K562 (cell line): ENCODE results near the gene CCDC88C. TPM values are rescaled to one million over a fixed set of nuclear protein-coding genes. Genes with fewer than 3 reads are reported as not detected.

Source experiments
- ATAC-seq: fragments of 200-7000 bp; cut with Tn5 transposase; 3 replicates; pipeline ENCODE4 v1.9.1; 2020; ENCODE audit warnings: moderate library complexity
- BruUV-seq: library from RNA; stranded (reverse); fragments of 400-500 nt; replicated peaks from 2 replicates; lab custom pipeline; 2021; lab: Mats Ljungman, UMichigan
- CTCF ChIA-PET: fragments of 300-600 bp; formaldehyde crosslinking; extraction: SDS; loops from one replicate; lab custom pipeline; 2021; ENCODE audit warnings: low intra/inter-chr PET ratio; lab: Yijun Ruan, JAX
- POLR2A ChIA-PET: fragments of 300-600, 350-650 bp; sonication (Branson Sonifier 250); formaldehyde crosslinking; extraction: SDS; loops from one replicate; lab custom pipeline; 2021; ENCODE audit warnings: antibody characterized with exemption, inconsistent platforms; lab: Yijun Ruan, JAX
- DNase-seq, 4 experiments: peaks; one replicate each; pipeline versions ENCODE4 v3.0.0 to v3.0.0-alpha.2; 2011 to 2018; ENCODE audit warnings: low spot score in 3 of 4, mixed read lengths in 3 of 4; ENCODE audit errors: extremely low read depth in 1 of 4
- FAIRE-seq: peaks from 2 replicates; lab custom pipeline; 2011; peaks lifted over from hg19 to GRCh38; lab: Jason Lieb, UNC
- H2AFZ ChIP-seq: 2 replicates; pipeline ENCODE4 v1.6.0; 2011; ENCODE audit warnings: low read depth, low read length, control low read depth, inconsistent platforms
- H3K27ac ChIP-seq: fragments of 200-600 bp; 3 replicates; pipeline ENCODE4 v1.8.0; 2011; ENCODE audit warnings: low read depth, mild to moderate bottlenecking, control low read depth, inconsistent platforms, low read length, moderate library complexity, mixed read lengths; ENCODE audit errors: extremely low read depth
- H3K27me3 ChIP-seq, 2 experiments: fragments of 300-600 bp in 1 of 2; 2 replicates in 1 of 2; 3 replicates in 1 of 2; pipeline versions ENCODE4 v1.6.0 to v1.8.0; 2011; ENCODE audit warnings: inconsistent platforms in 2 of 2, low read length in 2 of 2, mild to moderate bottlenecking in 1 of 2, mixed read lengths in 1 of 2, moderate library complexity in 1 of 2; ENCODE audit not compliant: control insufficient read depth in 2 of 2, insufficient read depth in 2 of 2
- H3K36me3 ChIP-seq: fragments of 300-600 bp; 3 replicates; pipeline ENCODE4 v1.8.0; 2011; ENCODE audit warnings: mild to moderate bottlenecking, low read length, inconsistent platforms; ENCODE audit not compliant: control insufficient read depth, insufficient read depth
- H3K4me1 ChIP-seq, 2 experiments: fragments of 200-600 bp in 1 of 2; replicated peaks in 1 of 2; 2 replicates in 1 of 2; 3 replicates in 1 of 2; pipeline versions ENCODE4 v1.5.1 to v1.8.0; 2011; ENCODE audit warnings: inconsistent platforms in 2 of 2, low read length in 2 of 2, mild to moderate bottlenecking in 1 of 2, mixed read lengths in 1 of 2, moderate library complexity in 1 of 2; ENCODE audit not compliant: control insufficient read depth in 2 of 2, insufficient read depth in 2 of 2
- H3K4me2 ChIP-seq: 2 replicates; pipeline ENCODE4 v1.6.1; 2011; ENCODE audit warnings: low read length, control low read depth, inconsistent platforms, mixed read lengths; ENCODE audit not compliant: insufficient read depth
- H3K4me3 ChIP-seq: fragments of 200-600 bp; sonication (generic), shearing (Covaris generic); 2 replicates; pipeline ENCODE4 v1.5.1; 2016; ENCODE audit warnings: control low read depth, inconsistent platforms
- H3K79me2 ChIP-seq: fragments of 200-600 bp; 3 replicates; pipeline ENCODE4 v1.8.0; 2011; ENCODE audit warnings: low read length, inconsistent platforms; ENCODE audit not compliant: control insufficient read depth, insufficient read depth
- H3K9ac ChIP-seq, 2 experiments: 2 replicates each; pipeline versions ENCODE4 v1.6.0 to v1.6.1; 2011; ENCODE audit warnings: low read depth in 2 of 2, low read length in 2 of 2, control low read depth in 1 of 2, inconsistent platforms in 1 of 2, mild to moderate bottlenecking in 1 of 2, mixed read lengths in 1 of 2; ENCODE audit not compliant: insufficient read depth in 1 of 2
- H3K9me1 ChIP-seq: one replicate; pipeline ENCODE4 v1.6.0; 2011; ENCODE audit warnings: inconsistent platforms, mild to moderate bottlenecking, low read length, moderate library complexity; ENCODE audit not compliant: control insufficient read depth, insufficient read depth
- H3K9me3 ChIP-seq: replicated peaks from 2 replicates; pipeline ENCODE4 v1.5.1; 2011; ENCODE audit warnings: low read depth, low read length, inconsistent platforms; ENCODE audit not compliant: control insufficient read depth, insufficient read depth
- H4K20me1 ChIP-seq: replicated peaks from 2 replicates; pipeline ENCODE4 v1.6.1; 2011; ENCODE audit warnings: low read length, inconsistent platforms, mixed read lengths; ENCODE audit not compliant: control insufficient read depth, insufficient read depth
- BCOR ChIP-seq: fragments of 450-650 bp; IDR thresholded peaks from 2 replicates; pipeline ENCODE4 v1.6.1; 2016
- BMI1 ChIP-seq: fragments of 150-350 bp; IDR thresholded peaks from 2 replicates; pipeline ENCODE4 v1.6.1; 2014; ENCODE audit warnings: low read length
- E2F3 ChIP-seq: fragments of 250-450 bp; sonication (Bioruptor Pico); IDR thresholded peaks from 2 replicates; pipeline ENCODE4 v1.4.0; 2020; ENCODE audit warnings: mild to moderate bottlenecking
- FOXK2 ChIP-seq, 2 experiments: fragments of 450-650 bp; IDR thresholded peaks in 1 of 2; conservative IDR thresholded peaks in 1 of 2; 2 replicates each; pipeline ENCODE4 v1.6.1; 2016; ENCODE audit warnings: low read depth in 2 of 2, mild to moderate bottlenecking in 1 of 2
- KAT2B ChIP-seq: IDR thresholded peaks from one replicate; pipeline ENCODE4 v1.6.1; 2012; ENCODE audit warnings: low read depth, mild to moderate bottlenecking, control low read depth, inconsistent platforms, low read length, moderate library complexity
- KDM1A ChIP-seq, 2 experiments: fragments of 450-650 bp; IDR thresholded peaks; 2 replicates each; pipeline ENCODE4 v1.6.1; 2016; ENCODE audit warnings: mild to moderate bottlenecking in 2 of 2
- KDM4B ChIP-seq, 2 experiments: fragments of 450-650 bp in 1 of 2; sonication (generic) in 1 of 2; IDR thresholded peaks; 2 replicates each; pipeline ENCODE4 v1.6.1; 2016 to 2017; ENCODE audit warnings: borderline replicate concordance in 2 of 2, antibody characterized with exemption in 1 of 2, low read depth in 1 of 2, mild to moderate bottlenecking in 1 of 2
- KHSRP ChIP-seq: fragments of 450-650 bp; IDR thresholded peaks from 2 replicates; pipeline ENCODE4 v1.6.1; 2017
- NCOA1 ChIP-seq: fragments of 450-650 bp; IDR thresholded peaks from 2 replicates; pipeline ENCODE4 v1.6.1; 2016; ENCODE audit warnings: low read depth
- NFXL1 ChIP-seq: fragments of 450-650 bp; formaldehyde crosslinking; IDR thresholded peaks from 2 replicates; pipeline ENCODE4 v1.4.0; 2021; ENCODE audit warnings: mild to moderate bottlenecking
- NFYB ChIP-seq: IDR thresholded peaks from 2 replicates; pipeline ENCODE4 v1.6.1; 2011; ENCODE audit warnings: mild to moderate bottlenecking, moderate library complexity; ENCODE audit not compliant: insufficient read length; ENCODE audit errors: extremely low read depth
- RBM25 ChIP-seq: fragments of 200-400 bp; formaldehyde crosslinking; IDR thresholded peaks from 2 replicates; pipeline ENCODE4 v1.6.1; 2018; ENCODE audit warnings: low read length, low read depth, moderate library complexity; ENCODE audit not compliant: severe bottlenecking
- SMARCA5 ChIP-seq: fragments of 450-650 bp; IDR thresholded peaks from 2 replicates; pipeline ENCODE4 v1.6.1; 2016
- XRCC3 ChIP-seq: fragments of 450-650 bp; IDR thresholded peaks from 2 replicates; pipeline ENCODE4 v1.6.1; 2017; ENCODE audit warnings: mild to moderate bottlenecking, moderate library complexity
- ZC3H8 ChIP-seq: fragments of 450-650 bp; IDR thresholded peaks from 2 replicates; pipeline ENCODE4 v1.6.1; 2017
- ZNF133 ChIP-seq: fragments of 250-450 bp; sonication (Bioruptor Pico); IDR thresholded peaks from 2 replicates; pipeline ENCODE4 v1.4.0; 2020; ENCODE audit warnings: mild to moderate bottlenecking
- ZNF354B ChIP-seq: fragments of 250-450 bp; sonication (Bioruptor Pico); IDR thresholded peaks from 2 replicates; pipeline ENCODE4 v1.4.0; 2020
- ZNF436 ChIP-seq: fragments of 250-450, 450-650 bp; sonication (Bioruptor Pico); formaldehyde crosslinking; IDR thresholded peaks from 2 replicates; pipeline ENCODE4 v1.7.0; 2020; ENCODE audit warnings: mild to moderate bottlenecking
- ZNF778 ChIP-seq: fragments of 450-650 bp; formaldehyde crosslinking; IDR thresholded peaks from 2 replicates; pipeline ENCODE4 v1.4.0; 2020; ENCODE audit warnings: mild to moderate bottlenecking, moderate library complexity
- WGBS: fragments of 100-300 bp; shearing (Covaris generic); methylation state at CpG from one replicate; pipeline ENCODE4 v1.1.6; 2016; ENCODE audit warnings: low coverage, mixed read lengths; ENCODE audit not compliant: insufficient coverage; ENCODE audit errors: missing lambda C conversion rate; 5-methylcytosine and 5-hydroxymethylcytosine counted together
- in situ Hi-C: fragments of 300-500 bp; cut with MboI; formaldehyde crosslinking; loops from 4 replicates; pipeline ENCODE4 v1.15.0; 2018; ENCODE audit warnings: inconsistent platforms, mixed read lengths
- intact Hi-C: fragments of 100-400 bp; cut with micrococcal nuclease; formaldehyde crosslinking; loops from 2 replicates; pipeline ENCODE4 v1.14.2; 2022
- polyA plus RNA-seq, 8 experiments: library from polyadenylated mRNA; depleted of rRNA in 4 of 8; stranded (reverse) in 5 of 8; unstranded in 3 of 8; fragments of >200 nt; fragmentation: Nextera tagmentation in 2 of 8; fragmentation: Illumina TruSeq in 1 of 8; extraction: Ambion mirVana in 2 of 8; extraction: Trizol in 1 of 8; gene quantifications; 2 replicates each; pipeline versions ENCODE4 v1.2.1 to v1.2.3, GENCODE V29; 2011 to 2014; ENCODE audit warnings: inconsistent platforms in 1 of 8, missing spikeins in 1 of 8
- total RNA-seq, 7 experiments: library from RNA; depleted of rRNA in 6 of 7; stranded (reverse); fragments of >200 nt in 6 of 7; fragmentation: Illumina TruSeq in 2 of 7; extraction: Trizol in 2 of 7; gene quantifications; 2 replicates each; pipeline versions ENCODE4 v1.2.1 to v1.2.3, GENCODE V29; 2011 to 2021; ENCODE audit warnings: low replicate concordance in 1 of 7
- TF ChIP-seq, protein P1 (sequence below): IDR thresholded peaks from 2 replicates; pipeline ENCODE4 v1.6.1; 2014; ENCODE audit warnings: antibody characterized with exemption
- TF ChIP-seq, protein P2 (sequence below), 2 experiments: IDR thresholded peaks; 2 replicates each; pipeline ENCODE4 v1.6.1; 2011; ENCODE audit warnings: borderline replicate concordance in 1 of 2, control low read depth in 1 of 2, low read depth in 1 of 2, low read length in 1 of 2, mild to moderate bottlenecking in 1 of 2, mixed read lengths in 1 of 2, moderate library complexity in 1 of 2; ENCODE audit not compliant: insufficient read depth in 1 of 2, insufficient read length in 1 of 2, poor library complexity in 1 of 2, severe bottlenecking in 1 of 2; ENCODE audit errors: extremely low read depth in 1 of 2
- TF ChIP-seq, protein P3 (sequence below): fragments of 250-450 bp; sonication (Bioruptor Pico); IDR thresholded peaks from 2 replicates; pipeline ENCODE4 v1.5.0; 2020; ENCODE audit warnings: mild to moderate bottlenecking, borderline replicate concordance

The CCDC88C gene
- total and polyA plus RNA-seq, 9 of the 15 experiments (the other 6 are each of a cell fraction or from before 2014, with no cell fraction given) = 0.62 to 22.5 (median 10.7) TPM

DNA sequence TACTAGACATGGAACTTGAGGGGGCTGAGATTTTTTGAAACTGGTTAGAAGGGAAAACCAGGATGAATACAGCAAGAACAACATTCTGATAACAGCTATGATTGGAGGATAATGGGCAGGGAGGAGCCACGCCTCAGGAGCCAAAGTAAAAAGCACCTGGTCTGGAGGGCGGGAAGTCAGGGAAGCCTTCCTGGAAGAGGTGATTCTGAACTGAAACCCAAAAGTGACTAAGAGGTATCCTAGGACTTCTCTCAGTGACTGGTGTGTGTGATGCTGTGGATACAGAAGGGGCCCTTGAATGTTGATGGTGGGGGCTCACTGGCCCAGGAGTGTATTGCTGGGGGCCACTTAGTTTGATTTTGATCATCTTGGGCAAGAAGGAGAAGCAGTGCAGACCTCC is 154.3 kb downstream of the CCDC88C start:
- H3K4me3 ChIP-seq = peak overlapping the region; percentile 61
- peaks cover 31% of the 10 kb centered on the region for H3K79me2 ChIP-seq
- H4K20me1 ChIP-seq = no peaks in the 10 kb centered on the region
- peak overlapping the region; percentile 87 for H3K4me2 ChIP-seq
- H3K9ac ChIP-seq = peak overlapping the region; percentile 88 to 93; a peak in 3 of 4 replicates
- DNase-seq (no peak), FAIRE-seq (no peak), ATAC-seq (no peak)
- H2AFZ ChIP-seq = no peak overlapping the region
- H3K27me3 ChIP-seq = no peaks in the 10 kb centered on the region
- in situ Hi-C loops (no loop called here), intact Hi-C loops (no loop called here)
- no peaks in the 10 kb centered on the region for H3K9me1 ChIP-seq
- no TSS peak for BruUV-seq
- 56% methylated on average over 2 of the region's 2 CpGs for WGBS
- CTCF ChIA-PET = no interaction called here
- H3K36me3 ChIP-seq = no peaks in the 10 kb centered on the region; the same call in 2 of the 3 replicates
- H3K9me3 ChIP-seq = no peaks in the 10 kb centered on the region
- POLR2A ChIA-PET = interaction anchor here (0.6 kb wide), 1 partner anchor 1259 kb away, joined by 3 read pairs; no protein-coding TSS in a partner anchor
- peaks cover 31 to 38% of the 10 kb centered on the region in 2 experiments; a peak in 4 of 5 replicates for H3K4me1 ChIP-seq
- H3K27ac ChIP-seq = peak overlapping the region; percentile 84
- TF ChIP-seq ZC3H8 = no peak
- no peak for TF ChIP-seq FOXK2 (conservative IDR thresholded peaks at IDR 0.05 in 1 of 2, IDR thresholded peaks at IDR 0.05 in 1 of 2; ENCODE audit: low read depth in 2 of 2)
- TF ChIP-seq ZNF354B (CRISPR knock-in tag) = no peak
- peak; percentile 67 to 72 for TF ChIP-seq KDM1A (IDR thresholded peaks at IDR 0.05)
- no peak for TF ChIP-seq NFXL1 (CRISPR knock-in tag)
- TF ChIP-seq, protein P1, sequence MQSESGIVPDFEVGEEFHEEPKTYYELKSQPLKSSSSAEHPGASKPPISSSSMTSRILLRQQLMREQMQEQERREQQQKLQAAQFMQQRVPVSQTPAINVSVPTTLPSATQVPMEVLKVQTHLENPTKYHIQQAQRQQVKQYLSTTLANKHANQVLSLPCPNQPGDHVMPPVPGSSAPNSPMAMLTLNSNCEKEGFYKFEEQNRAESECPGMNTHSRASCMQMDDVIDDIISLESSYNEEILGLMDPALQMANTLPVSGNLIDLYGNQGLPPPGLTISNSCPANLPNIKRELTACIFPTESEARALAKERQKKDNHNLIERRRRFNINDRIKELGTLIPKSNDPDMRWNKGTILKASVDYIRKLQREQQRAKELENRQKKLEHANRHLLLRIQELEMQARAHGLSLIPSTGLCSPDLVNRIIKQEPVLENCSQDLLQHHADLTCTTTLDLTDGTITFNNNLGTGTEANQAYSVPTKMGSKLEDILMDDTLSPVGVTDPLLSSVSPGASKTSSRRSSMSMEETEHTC = no peak
- no peak for TF ChIP-seq KAT2B
- no peak for TF ChIP-seq NFYB
- TF ChIP-seq KHSRP = no peak
- TF ChIP-seq XRCC3 = no peak
- TF ChIP-seq, protein P2, sequence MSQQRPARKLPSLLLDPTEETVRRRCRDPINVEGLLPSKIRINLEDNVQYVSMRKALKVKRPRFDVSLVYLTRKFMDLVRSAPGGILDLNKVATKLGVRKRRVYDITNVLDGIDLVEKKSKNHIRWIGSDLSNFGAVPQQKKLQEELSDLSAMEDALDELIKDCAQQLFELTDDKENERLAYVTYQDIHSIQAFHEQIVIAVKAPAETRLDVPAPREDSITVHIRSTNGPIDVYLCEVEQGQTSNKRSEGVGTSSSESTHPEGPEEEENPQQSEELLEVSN (IDR thresholded peaks at IDR 0.05; ENCODE audit: borderline replicate concordance in 1 of 2, extremely low read depth in 1 of 2, insufficient read depth in 1 of 2, insufficient read length in 1 of 2, low read depth in 1 of 2, low read length in 1 of 2, poor library complexity in 1 of 2, severe bottlenecking in 1 of 2) = peak in 1 of 2 experiments; percentile 42
- TF ChIP-seq E2F3 (CRISPR knock-in tag) = no peak
- TF ChIP-seq ZNF436 = peak; percentile 84
- no peak for TF ChIP-seq ZNF133 (CRISPR knock-in tag)
- peak; percentile 82; the same call in 1 of the 2 replicates for TF ChIP-seq SMARCA5
- TF ChIP-seq, protein P3, sequence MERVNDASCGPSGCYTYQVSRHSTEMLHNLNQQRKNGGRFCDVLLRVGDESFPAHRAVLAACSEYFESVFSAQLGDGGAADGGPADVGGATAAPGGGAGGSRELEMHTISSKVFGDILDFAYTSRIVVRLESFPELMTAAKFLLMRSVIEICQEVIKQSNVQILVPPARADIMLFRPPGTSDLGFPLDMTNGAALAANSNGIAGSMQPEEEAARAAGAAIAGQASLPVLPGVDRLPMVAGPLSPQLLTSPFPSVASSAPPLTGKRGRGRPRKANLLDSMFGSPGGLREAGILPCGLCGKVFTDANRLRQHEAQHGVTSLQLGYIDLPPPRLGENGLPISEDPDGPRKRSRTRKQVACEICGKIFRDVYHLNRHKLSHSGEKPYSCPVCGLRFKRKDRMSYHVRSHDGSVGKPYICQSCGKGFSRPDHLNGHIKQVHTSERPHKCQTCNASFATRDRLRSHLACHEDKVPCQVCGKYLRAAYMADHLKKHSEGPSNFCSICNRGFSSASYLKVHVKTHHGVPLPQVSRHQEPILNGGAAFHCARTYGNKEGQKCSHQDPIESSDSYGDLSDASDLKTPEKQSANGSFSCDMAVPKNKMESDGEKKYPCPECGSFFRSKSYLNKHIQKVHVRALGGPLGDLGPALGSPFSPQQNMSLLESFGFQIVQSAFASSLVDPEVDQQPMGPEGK (CRISPR knock-in tag) = no peak
- TF ChIP-seq RBM25 = peak; percentile 85
- no peak for TF ChIP-seq KDM4B (IDR thresholded peaks at IDR 0.05; ENCODE audit: borderline replicate concordance in 2 of 2, low read depth in 1 of 2)
- TF ChIP-seq ZNF778 = no peak
- no peak for TF ChIP-seq BMI1
- peak; percentile 90 for TF ChIP-seq BCOR
- TF ChIP-seq NCOA1 = no peak
